GM19239 (cell line): ENCODE measurements around the gene C1QTNF12.
A peak's percentile ranks its signal among the peaks of the same experiment; 100 is the strongest.
"Not testable (repeated sequence)": the region's sequence is repeated elsewhere in the genome, so short reads cannot be mapped to it uniquely, and the experiment has no call there.

Source experiments
- DNase-seq: peaks from one replicate; pipeline ENCODE4 v3.0.0; 2011; ENCODE audit warnings: low spot score; ENCODE audit not compliant: insufficient read length
- FAIRE-seq: peaks from 2 replicates; lab custom pipeline; 2011; peaks lifted over from hg19 to GRCh38; lab: Jason Lieb, UNC

Gene C1QTNF12

GRCh38 chr1:1260843-1261560, 14.5 kb upstream of the C1QTNF12 start:
- FAIRE-seq: no peak
- DNase-seq: no peak

- DNase-seq: no peak
- no peak for FAIRE-seq
Measured at GRCh38 chr1:1259951-1260600, 13.6 kb upstream of the C1QTNF12 start.

- DNase-seq (no peak), FAIRE-seq (no peak)
Measured at GRCh38 chr1:1259540-1259939, 13.0 kb upstream of the C1QTNF12 start.

- no peak for FAIRE-seq
- no peak for DNase-seq
Measured at GRCh38 chr1:1259119-1259488, 12.6 kb upstream of the C1QTNF12 start.

GRCh38 chr1:1256956-1257871, 10.7 kb upstream of the C1QTNF12 start:
- FAIRE-seq (no peak), DNase-seq (no peak)

GRCh38 chr1:1255611-1256010, 9.1 kb upstream of the C1QTNF12 start:
- DNase-seq: no peak
- FAIRE-seq: no peak

GRCh38 chr1:1255078-1255477, 8.6 kb upstream of the C1QTNF12 start:
- FAIRE-seq (no peak), DNase-seq (no peak)

- FAIRE-seq (no peak), DNase-seq (no peak)
Measured at GRCh38 chr1:1254667-1254998, 8.1 kb upstream of the C1QTNF12 start.

- no peak for FAIRE-seq
Measured at GRCh38 chr1:1253972-1254666, 7.6 kb upstream of the C1QTNF12 start.

GRCh38 chr1:1253314-1253713, 6.8 kb upstream of the C1QTNF12 start:
- DNase-seq: no peak
- FAIRE-seq: no peak

More at GRCh38 chr1:1253972-1254666, 7.6 kb upstream of the C1QTNF12 start:
- no peak for DNase-seq

GRCh38 chr1:1250786-1251284, 4.3 kb upstream of the C1QTNF12 start:
- DNase-seq (peak; percentile 71), FAIRE-seq (peak; percentile 90)

GRCh38 chr1:1248009-1248913, 1.7 kb upstream of the C1QTNF12 start:
- not testable (repeated sequence) for DNase-seq, FAIRE-seq

GRCh38 chr1:1247341-1247913, 905 bp upstream of the C1QTNF12 start:
- no peak for DNase-seq

GRCh38 chr1:1245817-1246576, 525 bp downstream of the C1QTNF12 start:
- DNase-seq (no peak), FAIRE-seq (no peak)

More at GRCh38 chr1:1247341-1247913, 905 bp upstream of the C1QTNF12 start:
- FAIRE-seq: no peak

GRCh38 chr1:1245178-1245816, 1.2 kb downstream of the C1QTNF12 start:
- no peak for FAIRE-seq
- DNase-seq: no peak

- FAIRE-seq: no peak
- no peak for DNase-seq
Measured at GRCh38 chr1:1244192-1244811, 2.2 kb downstream of the C1QTNF12 start.

- no peak for FAIRE-seq
- no peak for DNase-seq
Measured at GRCh38 chr1:1243807-1244191, 2.7 kb downstream of the C1QTNF12 start.
